PC-3 (cell line): ENCODE measurements around the gene UPF2. TPM values are rescaled to one million over a fixed set of nuclear protein-coding genes. Genes with fewer than 3 reads are reported as not detected.

ENCODE experiments used
- ATAC-seq: fragments of 200-7000 bp; cut with Tn5 transposase; 2 replicates; pipeline ENCODE4 v1.9.1; 2020; ENCODE audit warnings: mild to moderate bottlenecking, moderate library complexity
- BruUV-seq: library from RNA; stranded (reverse); fragments of 400-500 nt; replicated peaks from 2 replicates; lab custom pipeline; 2021; lab: Mats Ljungman, UMichigan
- CTCF ChIA-PET: fragments of 300-600 bp; sonication (Branson Sonifier 250); formaldehyde crosslinking; loops from one replicate; lab custom pipeline; 2022; ENCODE audit warnings: antibody characterized with exemption; lab: Charles Lee
- POLR2A ChIA-PET: fragments of 300-600 bp; sonication (Branson Sonifier 250); formaldehyde crosslinking; loops from one replicate; lab custom pipeline; 2022; ENCODE audit warnings: antibody characterized with exemption; ENCODE audit not compliant: unreplicated experiment; lab: Charles Lee
- DNase-seq: peaks from one replicate; pipeline ENCODE4 v3.0.0-alpha.2; 2015
- H2AFZ ChIP-seq: fragments of 300-600 bp; sonication (generic); 2 replicates; pipeline ENCODE4 v1.6.0; 2016; ENCODE audit warnings: antibody characterized with exemption, low read length
- H3F3A ChIP-seq: fragments of 300-600 bp; sonication (generic); one replicate; pipeline ENCODE4 v1.6.0; 2017; ENCODE audit warnings: antibody characterized with exemption, low read length, control low read depth, mild to moderate bottlenecking; ENCODE audit not compliant: unreplicated experiment
- H3K27ac ChIP-seq: fragments of 300-600 bp; sonication (generic); 2 replicates; pipeline ENCODE4 v1.5.1; 2016; ENCODE audit warnings: mild to moderate bottlenecking, low read length
- H3K27me3 ChIP-seq: fragments of 300-600 bp; sonication (generic); 2 replicates; pipeline ENCODE4 v1.6.1; 2016; ENCODE audit warnings: low read length, mixed read lengths
- H3K36me3 ChIP-seq: fragments of 300-600 bp; sonication (generic); 2 replicates; pipeline ENCODE4 v1.6.1; 2016; ENCODE audit warnings: low read depth, mixed run types, low read length, mixed read lengths
- H3K4me1 ChIP-seq: fragments of 300-600 bp; sonication (generic); 2 replicates; pipeline ENCODE4 v1.5.1; 2016; ENCODE audit warnings: low read length; ENCODE audit not compliant: insufficient read depth
- H3K4me2 ChIP-seq: fragments of 300-600 bp; sonication (generic); 2 replicates; pipeline ENCODE4 v1.6.0; 2016; ENCODE audit warnings: low read length
- H3K4me3 ChIP-seq: fragments of 300-600 bp; sonication (generic); 2 replicates; pipeline ENCODE4 v1.5.1; 2016; ENCODE audit warnings: mild to moderate bottlenecking, low read length, mixed read lengths
- H3K79me2 ChIP-seq: fragments of 300-600 bp; sonication (generic); 2 replicates; pipeline ENCODE4 v1.6.1; 2017; ENCODE audit warnings: low read length, mixed read lengths
- H3K9ac ChIP-seq: fragments of 300-600 bp; sonication (generic); 2 replicates; pipeline ENCODE4 v1.6.0; 2016; ENCODE audit warnings: mild to moderate bottlenecking, low read length
- H3K9me2 ChIP-seq: fragments of 300-600 bp; sonication (generic); replicated peaks from 2 replicates; pipeline ENCODE4 v1.6.1; 2016; ENCODE audit warnings: mixed run types, low read length, mixed read lengths
- H3K9me3 ChIP-seq: fragments of 300-600 bp; sonication (generic); 2 replicates; pipeline ENCODE4 v1.6.1; 2016; ENCODE audit warnings: low read length, mixed read lengths
- H4K20me1 ChIP-seq: fragments of 300-600 bp; sonication (generic); 2 replicates; pipeline ENCODE4 v1.6.1; 2016; ENCODE audit warnings: low read length, mixed read lengths
- EZH2 ChIP-seq: fragments of 300-600 bp; sonication (generic); IDR thresholded peaks from one replicate; pipeline ENCODE4 v1.6.1; 2017; ENCODE audit warnings: antibody characterized with exemption, mild to moderate bottlenecking, low read length; ENCODE audit not compliant: unreplicated experiment
- EZH2phosphoT487 ChIP-seq: fragments of 300-600 bp; sonication (generic); IDR thresholded peaks from 2 replicates; pipeline ENCODE4 v1.6.1; 2018; ENCODE audit warnings: mild to moderate bottlenecking, antibody characterized with exemption, low read length, borderline replicate concordance
- intact Hi-C: fragments of 100-400 bp; cut with micrococcal nuclease; formaldehyde crosslinking; loops from 2 replicates; pipeline ENCODE4 v1.9.0; 2023
- total RNA-seq: library from RNA; depleted of rRNA; stranded (reverse); fragments of >200 nt; gene quantifications from 2 replicates; pipeline ENCODE4 v1.2.3, GENCODE V29; 2014
- TF ChIP-seq, protein P1 (sequence below): fragments of 300-600 bp; sonication (generic); conservative IDR thresholded peaks from 2 replicates; pipeline ENCODE4 v1.5.1; 2017; ENCODE audit warnings: antibody characterized with exemption, low read depth, mild to moderate bottlenecking, low read length

UPF2 gene
- total RNA-seq, 1 experiment from 2014 or later = 12.0 TPM

DNA sequence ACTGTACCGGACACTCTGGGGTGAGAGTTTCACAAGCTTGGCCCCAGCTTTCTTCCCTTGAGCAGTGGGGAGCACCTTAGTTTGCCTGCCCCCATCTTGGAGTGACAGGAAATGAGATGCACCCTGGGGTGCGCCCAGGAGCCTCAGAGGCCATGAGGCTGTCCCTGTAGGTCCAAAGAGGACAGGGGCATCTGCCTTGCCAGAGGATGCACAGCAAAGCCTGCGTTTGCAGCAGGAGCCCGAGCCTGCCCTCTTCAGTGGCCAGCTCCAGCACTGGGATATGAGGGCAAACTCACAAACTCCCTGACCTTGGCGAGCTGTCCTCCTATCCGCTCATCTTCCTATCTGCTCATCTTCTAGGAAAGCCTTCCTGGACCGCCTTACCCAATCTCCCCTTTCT is 140.0 kb downstream of the UPF2 start:
- no peak overlapping the region for H3K9ac ChIP-seq
- no TSS peak for BruUV-seq
- no peaks in the 10 kb centered on the region for H3K36me3 ChIP-seq
- H3K4me3 ChIP-seq = no peak overlapping the region
- DNase-seq = no peak
- no peaks in the 10 kb centered on the region for H3K27me3 ChIP-seq
- peaks cover 17% of the 10 kb centered on the region for H3K4me1 ChIP-seq
- intact Hi-C loops = no loop called here
- no peak overlapping the region for H3K4me2 ChIP-seq
- H3F3A ChIP-seq = no peaks in the 10 kb centered on the region
- no peaks in the 10 kb centered on the region for H4K20me1 ChIP-seq
- H3K79me2 ChIP-seq = no peaks in the 10 kb centered on the region
- H2AFZ ChIP-seq = no peak overlapping the region
- H3K9me2 ChIP-seq = no peaks in the 10 kb centered on the region
- TF ChIP-seq EZH2phosphoT487 (no peak), EZH2 (no peak)
- TF ChIP-seq, protein P1, sequence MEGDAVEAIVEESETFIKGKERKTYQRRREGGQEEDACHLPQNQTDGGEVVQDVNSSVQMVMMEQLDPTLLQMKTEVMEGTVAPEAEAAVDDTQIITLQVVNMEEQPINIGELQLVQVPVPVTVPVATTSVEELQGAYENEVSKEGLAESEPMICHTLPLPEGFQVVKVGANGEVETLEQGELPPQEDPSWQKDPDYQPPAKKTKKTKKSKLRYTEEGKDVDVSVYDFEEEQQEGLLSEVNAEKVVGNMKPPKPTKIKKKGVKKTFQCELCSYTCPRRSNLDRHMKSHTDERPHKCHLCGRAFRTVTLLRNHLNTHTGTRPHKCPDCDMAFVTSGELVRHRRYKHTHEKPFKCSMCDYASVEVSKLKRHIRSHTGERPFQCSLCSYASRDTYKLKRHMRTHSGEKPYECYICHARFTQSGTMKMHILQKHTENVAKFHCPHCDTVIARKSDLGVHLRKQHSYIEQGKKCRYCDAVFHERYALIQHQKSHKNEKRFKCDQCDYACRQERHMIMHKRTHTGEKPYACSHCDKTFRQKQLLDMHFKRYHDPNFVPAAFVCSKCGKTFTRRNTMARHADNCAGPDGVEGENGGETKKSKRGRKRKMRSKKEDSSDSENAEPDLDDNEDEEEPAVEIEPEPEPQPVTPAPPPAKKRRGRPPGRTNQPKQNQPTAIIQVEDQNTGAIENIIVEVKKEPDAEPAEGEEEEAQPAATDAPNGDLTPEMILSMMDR = no peak
- H3K9me3 ChIP-seq = no peaks in the 10 kb centered on the region
- ATAC-seq = no peak
- ChIA-PET CTCF (no interaction called here), POLR2A (no interaction called here)
- H3K27ac ChIP-seq = no peak overlapping the region

DNA sequence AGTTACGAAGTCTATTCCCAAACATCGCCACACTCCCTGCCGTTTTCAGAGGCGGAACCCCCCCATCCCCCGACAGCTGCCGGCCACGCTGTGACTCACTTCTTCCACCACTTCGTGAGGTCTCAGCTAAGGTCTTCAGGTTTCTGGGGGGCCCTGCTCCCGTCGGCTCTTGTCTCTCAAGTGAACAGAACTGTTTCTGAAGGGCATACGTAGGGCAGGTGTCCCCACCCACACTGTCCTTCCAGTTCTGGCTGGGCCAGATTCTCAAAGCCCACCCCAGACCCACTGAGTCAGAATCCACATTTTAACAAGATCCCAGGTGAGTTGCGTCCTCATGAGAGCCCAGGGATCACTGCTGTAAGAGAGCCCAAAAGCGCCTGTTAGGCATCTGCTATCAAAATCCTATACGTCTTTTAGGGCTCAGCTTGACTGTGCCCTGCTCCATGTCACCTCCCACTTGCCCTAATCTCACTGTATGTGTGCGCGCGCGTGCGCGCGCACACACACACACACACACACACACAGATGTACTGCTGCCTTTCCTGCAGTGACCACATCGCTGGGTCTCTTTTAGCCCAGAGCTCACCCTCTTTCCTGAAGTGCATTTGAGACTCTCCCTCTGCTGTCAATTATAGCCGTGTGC is 140.7 kb downstream of the UPF2 start:
- no peaks in the 10 kb centered on the region for H3K9me2 ChIP-seq
- no peak for ATAC-seq
- H3K27me3 ChIP-seq = no peaks in the 10 kb centered on the region
- H3K36me3 ChIP-seq = no peaks in the 10 kb centered on the region
- H3K4me3 ChIP-seq = no peak overlapping the region
- H3K4me1 ChIP-seq = peaks cover 18% of the 10 kb centered on the region
- TF ChIP-seq, protein P1 = no peak
- TF ChIP-seq EZH2 = no peak
- no peak for TF ChIP-seq EZH2phosphoT487
- POLR2A ChIA-PET = no interaction called here
- H3F3A ChIP-seq = no peaks in the 10 kb centered on the region
- DNase-seq = no peak
- intact Hi-C loops = no loop called here
- H2AFZ ChIP-seq = no peak overlapping the region
- no peak overlapping the region for H3K9ac ChIP-seq
- H3K9me3 ChIP-seq = no peaks in the 10 kb centered on the region
- no peak overlapping the region for H3K27ac ChIP-seq
- no peak overlapping the region for H3K4me2 ChIP-seq
- CTCF ChIA-PET = no interaction called here
- no peaks in the 10 kb centered on the region for H3K79me2 ChIP-seq
- no peaks in the 10 kb centered on the region for H4K20me1 ChIP-seq
- BruUV-seq = no TSS peak

DNA sequence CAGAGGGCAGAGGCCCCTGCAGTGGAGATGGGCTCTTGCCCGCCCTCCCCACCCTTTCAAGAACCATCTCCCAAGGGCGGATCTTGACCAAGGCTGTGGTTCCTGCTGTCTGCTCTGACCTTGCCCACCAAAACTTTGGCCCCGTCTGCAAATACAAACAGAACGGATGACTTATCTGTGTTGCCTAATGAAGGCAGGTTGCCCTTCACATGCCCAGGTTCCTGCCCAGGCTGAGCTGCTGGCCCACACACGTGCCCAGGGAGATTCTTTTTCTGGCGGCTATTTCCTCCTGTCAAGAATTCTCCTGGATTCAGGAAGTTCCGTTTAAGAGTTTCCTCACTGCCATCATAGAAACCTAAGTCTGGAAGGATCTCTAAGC is 141.2 kb downstream of the UPF2 start:
- H3K27me3 ChIP-seq = no peaks in the 10 kb centered on the region
- H3F3A ChIP-seq = no peaks in the 10 kb centered on the region
- peaks cover 18% of the 10 kb centered on the region for H3K4me1 ChIP-seq
- no peak overlapping the region for H2AFZ ChIP-seq
- no peaks in the 10 kb centered on the region for H4K20me1 ChIP-seq
- TF ChIP-seq, protein P1 = no peak
- TF ChIP-seq EZH2phosphoT487 = no peak
- H3K36me3 ChIP-seq = no peaks in the 10 kb centered on the region
- ChIA-PET CTCF (no interaction called here), POLR2A (no interaction called here)
- no peak overlapping the region for H3K9ac ChIP-seq
- intact Hi-C loops = no loop called here
- BruUV-seq = no TSS peak
- H3K9me3 ChIP-seq = no peaks in the 10 kb centered on the region
- ATAC-seq (no peak), DNase-seq (no peak)
- H3K4me2 ChIP-seq = no peak overlapping the region
- H3K79me2 ChIP-seq = no peaks in the 10 kb centered on the region
- H3K9me2 ChIP-seq = no peaks in the 10 kb centered on the region
- H3K27ac ChIP-seq = no peak overlapping the region
- no peak overlapping the region for H3K4me3 ChIP-seq
